K562 (cell line): ENCODE results near the gene SYS1. TPM values are rescaled to one million over a fixed set of nuclear protein-coding genes. Genes with fewer than 3 reads are reported as not detected.

ENCODE experiments used
- ARID4B ChIP-seq: sonication (generic); formaldehyde crosslinking; IDR thresholded peaks from 2 replicates; pipeline ENCODE4 v1.8.0; 2022; ENCODE audit warnings: mild to moderate bottlenecking, missing genetic modification reagents
- CCNT2 ChIP-seq: IDR thresholded peaks from 2 replicates; pipeline ENCODE4 v1.6.1; 2011; ENCODE audit warnings: borderline replicate concordance, low read depth, mild to moderate bottlenecking, moderate library complexity, mixed read lengths, low read length; ENCODE audit not compliant: insufficient read length; ENCODE audit errors: extremely low read depth
- NCOA4 ChIP-seq: fragments of 450-650 bp; IDR thresholded peaks from 2 replicates; pipeline ENCODE4 v1.6.1; 2018; ENCODE audit warnings: mild to moderate bottlenecking; ENCODE audit not compliant: partially characterized antibody
- NONO ChIP-seq, 2 experiments: fragments of 200-400 bp in 1 of 2; fragments of 450-650 bp in 1 of 2; formaldehyde crosslinking in 1 of 2; IDR thresholded peaks; 2 replicates each; pipeline ENCODE4 v1.6.1; 2017; ENCODE audit warnings: low read depth in 2 of 2, mild to moderate bottlenecking in 2 of 2, moderate library complexity in 2 of 2, low read length in 1 of 2
- RBM15 ChIP-seq: fragments of 200-400 bp; formaldehyde crosslinking; IDR thresholded peaks from 2 replicates; pipeline ENCODE4 v1.6.1; 2018; ENCODE audit warnings: mild to moderate bottlenecking, low read length, moderate library complexity; ENCODE audit not compliant: insufficient read depth
- REST ChIP-seq, 2 experiments: fragments of 450-650 bp; formaldehyde crosslinking in 1 of 2; IDR thresholded peaks; 2 replicates each; pipeline versions ENCODE4 v1.4.0 to v1.6.1; 2014 to 2020; ENCODE audit warnings: mild to moderate bottlenecking in 2 of 2, borderline replicate concordance in 1 of 2, low read depth in 1 of 2
- SUPT5H ChIP-seq: fragments of 450-650 bp; IDR thresholded peaks from 2 replicates; pipeline ENCODE4 v1.6.1; 2016
- TFE3 ChIP-seq: fragments of 450-650 bp; formaldehyde crosslinking; IDR thresholded peaks from 2 replicates; pipeline ENCODE4 v1.4.0; 2020; ENCODE audit warnings: mild to moderate bottlenecking, mixed read lengths
- ZNF431 ChIP-seq: sonication (generic); formaldehyde crosslinking; IDR thresholded peaks from 2 replicates; pipeline ENCODE4 v1.8.0; 2022; ENCODE audit warnings: mild to moderate bottlenecking, missing genetic modification reagents
- ZNF561 ChIP-seq: fragments of 450-650 bp; formaldehyde crosslinking; conservative IDR thresholded peaks from 2 replicates; pipeline ENCODE4 v1.4.0; 2020; ENCODE audit warnings: mild to moderate bottlenecking, moderate library complexity
- polyA plus RNA-seq, 8 experiments: library from polyadenylated mRNA; depleted of rRNA in 4 of 8; stranded (reverse) in 5 of 8; unstranded in 3 of 8; fragments of >200 nt; fragmentation: Nextera tagmentation in 2 of 8; fragmentation: Illumina TruSeq in 1 of 8; extraction: Ambion mirVana in 2 of 8; extraction: Trizol in 1 of 8; gene quantifications; 2 replicates each; pipeline versions ENCODE4 v1.2.1 to v1.2.3, GENCODE V29; 2011 to 2014; ENCODE audit warnings: inconsistent platforms in 1 of 8, missing spikeins in 1 of 8
- total RNA-seq, 7 experiments: library from RNA; depleted of rRNA in 6 of 7; stranded (reverse); fragments of >200 nt in 6 of 7; fragmentation: Illumina TruSeq in 2 of 7; extraction: Trizol in 2 of 7; gene quantifications; 2 replicates each; pipeline versions ENCODE4 v1.2.1 to v1.2.3, GENCODE V29; 2011 to 2021; ENCODE audit warnings: low replicate concordance in 1 of 7

SYS1 gene
- total and polyA plus RNA-seq, 9 of the 15 experiments (the other 6 are each of a cell fraction or from before 2014, with no cell fraction given): 11.1 to 25.2 (median 17.5) TPM

GRCh38 chr20:45362804-45363610 lies at the start of gene SYS1 (continued):
- TF ChIP-seq NCOA4: no peak
- no peak for TF ChIP-seq ZNF561
- peak; percentile 69 for TF ChIP-seq CCNT2
- TF ChIP-seq SUPT5H: peak; percentile 92
- TF ChIP-seq RBM15: no peak
- peak; percentile 78 for TF ChIP-seq REST (IDR thresholded peaks at IDR 0.05; ENCODE audit: borderline replicate concordance)
- peak; percentile 63 for TF ChIP-seq REST (CRISPR knock-in tag; IDR thresholded peaks at IDR 0.05; ENCODE audit: low read depth)
- peak in 1 of 2 experiments; percentile 98; a peak in 2 of 4 replicates for TF ChIP-seq NONO (IDR thresholded peaks at IDR 0.05; ENCODE audit: low read depth in 2 of 2, low read length in 1 of 2)
- no peak for TF ChIP-seq TFE3 (CRISPR knock-in tag)
- TF ChIP-seq ZNF431: no peak
- peak; percentile 81 for TF ChIP-seq ARID4B
